ENCODE measurements around the gene ZFAND6.
A peak's percentile ranks its signal among the peaks of the same experiment; 100 is the strongest.

Gene ZFAND6

GRCh38 chr15:80076321-80077318 lies 17.1 kb downstream of the ZFAND6 start:
- Histone ChIP-seq H3K9me2 (replicated peaks; ENCODE audit: low read depth, low read length) (no peaks in the 10 kb centered on the region), H3K9me3 (ENCODE audit: insufficient read depth, low read depth, low read length) (no peaks in the 10 kb centered on the region), H3K4me1 (ENCODE audit: insufficient read depth, low read length, poor library complexity, severe bottlenecking) (peaks cover 34% of the 10 kb centered on the region), H3K4me3 (ENCODE audit: low read length, poor library complexity, severe bottlenecking) (no peak overlapping the region), H2AFZ (ENCODE audit: low read length) (no peak overlapping the region), H3K79me2 (ENCODE audit: insufficient read depth, low read length) (peaks cover 96% of the 10 kb centered on the region), H3K27me3 (ENCODE audit: insufficient read depth, low read length, poor library complexity, severe bottlenecking) (no peaks in the 10 kb centered on the region), H3K36me3 (ENCODE audit: insufficient read depth, low read length) (peaks cover 8% of the 10 kb centered on the region; the same call in 1 of the 2 replicates), H3F3A (ENCODE audit: low read depth) (no peaks in the 10 kb centered on the region), H3K9ac (ENCODE audit: low read depth, low read length, poor library complexity, severe bottlenecking) (no peak overlapping the region), H3K4me2 (ENCODE audit: low read depth, low read length, poor library complexity, severe bottlenecking) (peak overlapping the region; percentile 77), H4K20me1 (ENCODE audit: insufficient read depth, low read length, poor library complexity, severe bottlenecking) (peaks cover 73% of the 10 kb centered on the region)
- TF ChIP-seq EZH2phosphoT487 (IDR thresholded peaks at IDR 0.05; ENCODE audit: borderline replicate concordance), result no peak
- no peak for TF ChIP-seq CTCF (conservative IDR thresholded peaks at IDR 0.05; ENCODE audit: low read length)

- Histone ChIP-seq H3K4me1 (ENCODE audit: insufficient read depth, low read length, poor library complexity, severe bottlenecking) (peaks cover under 1% of the 10 kb centered on the region), H3K9me3 (ENCODE audit: insufficient read depth, low read depth, low read length) (no peaks in the 10 kb centered on the region), H3K4me2 (ENCODE audit: low read depth, low read length, poor library complexity, severe bottlenecking) (peak overlapping the region; percentile 13), H3K9ac (ENCODE audit: low read depth, low read length, poor library complexity, severe bottlenecking) (no peak overlapping the region), H3K36me3 (ENCODE audit: insufficient read depth, low read length) (peaks cover 8% of the 10 kb centered on the region; the same call in 1 of the 2 replicates), H3K4me3 (ENCODE audit: low read length, poor library complexity, severe bottlenecking) (no peak overlapping the region), H3K9me2 (replicated peaks; ENCODE audit: low read depth, low read length) (no peaks in the 10 kb centered on the region), H4K20me1 (ENCODE audit: insufficient read depth, low read length, poor library complexity, severe bottlenecking) (peaks cover 47% of the 10 kb centered on the region), H3K27me3 (ENCODE audit: insufficient read depth, low read length, poor library complexity, severe bottlenecking) (no peaks in the 10 kb centered on the region), H2AFZ (ENCODE audit: low read length) (no peak overlapping the region), H3F3A (ENCODE audit: low read depth) (no peaks in the 10 kb centered on the region), H3K79me2 (ENCODE audit: insufficient read depth, low read length) (peaks cover 93% of the 10 kb centered on the region)
- TF ChIP-seq EZH2phosphoT487 (IDR thresholded peaks at IDR 0.05; ENCODE audit: borderline replicate concordance) (no peak), CTCF (conservative IDR thresholded peaks at IDR 0.05; ENCODE audit: low read length) (no peak)
Observed at GRCh38 chr15:80081390-80081789, 21.9 kb downstream of the ZFAND6 start.

GRCh38 chr15:80087104-80087503 lies 27.6 kb downstream of the ZFAND6 start:
- Histone ChIP-seq H3K4me3 (ENCODE audit: low read length, poor library complexity, severe bottlenecking) (no peak overlapping the region), H3K9ac (ENCODE audit: low read depth, low read length, poor library complexity, severe bottlenecking) (no peak overlapping the region), H3K79me2 (ENCODE audit: insufficient read depth, low read length) (peaks cover 95% of the 10 kb centered on the region), H4K20me1 (ENCODE audit: insufficient read depth, low read length, poor library complexity, severe bottlenecking) (peaks cover 46% of the 10 kb centered on the region), H3K9me2 (replicated peaks; ENCODE audit: low read depth, low read length) (no peaks in the 10 kb centered on the region), H3K4me1 (ENCODE audit: insufficient read depth, low read length, poor library complexity, severe bottlenecking) (peaks cover 14% of the 10 kb centered on the region), H2AFZ (ENCODE audit: low read length) (no peak overlapping the region), H3K36me3 (ENCODE audit: insufficient read depth, low read length) (peaks cover 5% of the 10 kb centered on the region), H3K9me3 (ENCODE audit: insufficient read depth, low read depth, low read length) (no peaks in the 10 kb centered on the region), H3K4me2 (ENCODE audit: low read depth, low read length, poor library complexity, severe bottlenecking) (no peak overlapping the region), H3K27me3 (ENCODE audit: insufficient read depth, low read length, poor library complexity, severe bottlenecking) (no peaks in the 10 kb centered on the region), H3F3A (ENCODE audit: low read depth) (no peaks in the 10 kb centered on the region)
- no peak for TF ChIP-seq CTCF (conservative IDR thresholded peaks at IDR 0.05; ENCODE audit: low read length)
- no peak for TF ChIP-seq EZH2phosphoT487 (IDR thresholded peaks at IDR 0.05; ENCODE audit: borderline replicate concordance)
